Type B pancreatic cell (in vitro differentiated cells): ENCODE data around the gene ADGRL4. TPM values are rescaled to one million over a fixed set of nuclear protein-coding genes. Genes with fewer than 3 reads are reported as not detected.

Source experiments
- DNase-seq: peaks from one replicate; pipeline ENCODE4 v3.0.0; 2021; ENCODE audit warnings: mixed read lengths; ENCODE audit not compliant: unreplicated experiment; ENCODE audit errors: extremely low spot score
- H3K27ac Mint-ChIP-seq: 2 replicates; pipeline ENCODE4 v1.8.0; 2021; ENCODE audit warnings: mild to moderate bottlenecking, mixed read lengths
- H3K27me3 Mint-ChIP-seq: 2 replicates; pipeline ENCODE4 v1.8.0; 2021; ENCODE audit warnings: mixed read lengths
- H3K36me3 Mint-ChIP-seq: 2 replicates; pipeline ENCODE4 v1.8.0; 2021; ENCODE audit warnings: mixed read lengths
- H3K4me1 Mint-ChIP-seq: one replicate; pipeline ENCODE4 v1.8.0; 2021; ENCODE audit warnings: mixed read lengths; ENCODE audit not compliant: unreplicated experiment
- H3K4me3 Mint-ChIP-seq: 2 replicates; pipeline ENCODE4 v1.8.0; 2021; ENCODE audit warnings: mild to moderate bottlenecking, mixed read lengths
- H3K9me3 Mint-ChIP-seq: 2 replicates; pipeline ENCODE4 v1.8.0; 2021; ENCODE audit warnings: mixed read lengths
- CTCF ChIP-seq: fragments of 200-600 bp; sonication (generic); conservative IDR thresholded peaks from 2 replicates; pipeline ENCODE4 v1.5.0; 2021; ENCODE audit warnings: antibody characterized with exemption, mild to moderate bottlenecking
- total RNA-seq: library from RNA; stranded (reverse); gene quantifications from 2 replicates; pipeline ENCODE4 v1.2.1, GENCODE V29; 2021; ENCODE audit warnings: low replicate concordance

The ADGRL4 gene
- total RNA-seq, 1 donor from 2014 or later: 0.56 TPM

GRCh38 chr1:79042539-79042938 is 36.0 kb upstream of the ADGRL4 start:
- Mint-ChIP-seq H3K36me3 (no peaks in the 10 kb centered on the region), H3K4me1 (peaks cover 13% of the 10 kb centered on the region), H3K27me3 (no peaks in the 10 kb centered on the region), H3K27ac (no peak overlapping the region), H3K4me3 (no peak overlapping the region), H3K9me3 (peaks cover 6% of the 10 kb centered on the region)
- TF ChIP-seq CTCF: no peak
- no peak for DNase-seq

- Mint-ChIP-seq H3K27me3 (no peaks in the 10 kb centered on the region), H3K36me3 (no peaks in the 10 kb centered on the region), H3K4me1 (peaks cover 13% of the 10 kb centered on the region), H3K27ac (no peak overlapping the region), H3K4me3 (no peak overlapping the region), H3K9me3 (peaks cover 10% of the 10 kb centered on the region)
- DNase-seq: no peak
- TF ChIP-seq CTCF: no peak
Measured at GRCh38 chr1:79042117-79042516, 35.6 kb upstream of the ADGRL4 start.

GRCh38 chr1:79041666-79042065 is 35.1 kb upstream of the ADGRL4 start:
- H3K36me3 Mint-ChIP-seq: no peaks in the 10 kb centered on the region
- DNase-seq: no peak
- H3K9me3 Mint-ChIP-seq: peaks cover 10% of the 10 kb centered on the region
- H3K4me1 Mint-ChIP-seq: peaks cover 13% of the 10 kb centered on the region
- no peaks in the 10 kb centered on the region for H3K27me3 Mint-ChIP-seq
- no peak overlapping the region for H3K27ac Mint-ChIP-seq
- H3K4me3 Mint-ChIP-seq: no peak overlapping the region
- TF ChIP-seq CTCF: no peak

GRCh38 chr1:79040424-79041082 is 34.0 kb upstream of the ADGRL4 start:
- Mint-ChIP-seq H3K27ac (no peak overlapping the region), H3K9me3 (peaks cover 15% of the 10 kb centered on the region), H3K36me3 (no peaks in the 10 kb centered on the region), H3K4me1 (peaks cover 13% of the 10 kb centered on the region), H3K4me3 (no peak overlapping the region), H3K27me3 (no peaks in the 10 kb centered on the region)
- no peak for TF ChIP-seq CTCF
- DNase-seq: no peak

- peaks cover 15% of the 10 kb centered on the region for H3K9me3 Mint-ChIP-seq
- no peak overlapping the region for H3K4me3 Mint-ChIP-seq
- H3K4me1 Mint-ChIP-seq: peaks cover 8% of the 10 kb centered on the region
- H3K36me3 Mint-ChIP-seq: no peaks in the 10 kb centered on the region
- no peak for DNase-seq
- H3K27ac Mint-ChIP-seq: no peak overlapping the region
- H3K27me3 Mint-ChIP-seq: no peaks in the 10 kb centered on the region
- TF ChIP-seq CTCF: no peak
Measured at GRCh38 chr1:79037085-79037484, 30.6 kb upstream of the ADGRL4 start.
